Upper lobe of right lung (tissue), 1 donor: Measurements from ENCODE around the gene FOXD3. TPM values are rescaled to one million over a fixed set of nuclear protein-coding genes. Genes with fewer than 3 reads are reported as not detected.
A peak's percentile ranks its signal among the peaks of the same experiment; 100 is the strongest.

Experiments used
- ATAC-seq: fragments of 200-7000 bp; cut with Tn5 transposase; one replicate; pipeline ENCODE4 v1.9.1; 2020; ENCODE audit warnings: mild to moderate bottlenecking, moderate library complexity
- DNase-seq: peaks from one replicate; pipeline ENCODE4 v3.0.0-alpha.2; 2020
- H3K27ac ChIP-seq: fragments of 200-600 bp; one replicate; pipeline ENCODE4 v1.8.0; 2022
- H3K27me3 ChIP-seq: fragments of 200-600 bp; one replicate; pipeline ENCODE4 v1.8.0; 2022; ENCODE audit warnings: mild to moderate bottlenecking
- H3K36me3 ChIP-seq: fragments of 200-600 bp; one replicate; pipeline ENCODE4 v1.8.0; 2022
- H3K4me1 ChIP-seq: fragments of 200-600 bp; one replicate; pipeline ENCODE4 v1.8.0; 2022
- H3K4me3 ChIP-seq: fragments of 200-600 bp; one replicate; pipeline ENCODE4 v1.8.0; 2022; ENCODE audit warnings: mild to moderate bottlenecking
- H3K9me3 ChIP-seq: fragments of 200-600 bp; one replicate; pipeline ENCODE4 v1.8.0; 2022
- intact Hi-C: fragments of 100-400 bp; cut with DNase I; formaldehyde crosslinking; loops from one replicate; pipeline ENCODE4 v1.11.0; 2022
- total RNA-seq: library from RNA; stranded (reverse); fragmentation: NEBNext Ultra II Directional; extraction: Animal tissue kit (Norgen Biotek cat#: 25700); gene quantifications from one replicate; pipeline ENCODE4 v1.2.1, GENCODE V29; 2021
- TF ChIP-seq, protein P1 (sequence below): fragments of 200-600 bp; IDR thresholded peaks from one replicate; pipeline ENCODE4 v1.8.0; 2022; ENCODE audit warnings: antibody characterized with exemption
- donor health status: DM: no; HTN: yes; CAD: no; lungs with severe emphysema.

Gene FOXD3
- total RNA-seq, 1 donor from 2014 or later: not detected

DNA sequence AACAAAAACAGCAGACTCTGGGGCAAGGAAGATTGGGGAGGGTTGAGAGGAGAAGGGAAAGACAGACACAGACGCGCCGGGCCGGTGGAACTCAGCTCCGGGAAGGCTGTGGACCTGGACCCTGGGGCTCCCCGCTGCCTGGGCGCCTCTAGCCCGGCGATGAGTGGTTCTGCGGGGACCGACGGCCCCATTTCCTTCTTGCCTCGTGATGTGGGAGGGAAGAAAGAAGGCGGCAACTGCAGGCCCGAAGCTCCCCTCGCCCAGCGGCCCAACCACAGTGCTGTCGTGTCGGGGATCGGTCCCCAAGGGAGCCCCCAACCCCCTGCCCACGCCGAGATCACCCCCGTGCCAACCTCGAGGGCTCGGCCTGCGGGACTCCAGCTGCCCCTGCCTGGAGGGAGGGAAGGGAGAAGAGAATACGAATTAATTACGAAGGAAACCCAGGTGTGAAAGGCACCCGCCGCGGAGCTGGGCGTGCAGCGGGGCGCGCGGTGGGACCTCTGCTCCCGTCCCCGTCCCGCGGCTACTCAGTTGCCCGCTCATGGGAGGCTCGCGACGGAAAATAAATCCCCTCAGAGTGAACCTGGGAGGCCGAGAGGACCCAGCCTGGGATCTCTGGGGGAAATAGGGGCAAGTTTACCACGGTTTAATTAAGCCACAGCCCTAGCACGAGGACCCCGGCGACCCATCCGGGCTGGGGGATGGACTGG, 7.4 kb downstream of the FOXD3 start:
- peaks cover 94% of the 10 kb centered on the region for H3K27me3 ChIP-seq
- H3K36me3 ChIP-seq: no peaks in the 10 kb centered on the region
- H3K9me3 ChIP-seq: no peaks in the 10 kb centered on the region
- no peak overlapping the region for H3K4me3 ChIP-seq
- TF ChIP-seq, protein P1, sequence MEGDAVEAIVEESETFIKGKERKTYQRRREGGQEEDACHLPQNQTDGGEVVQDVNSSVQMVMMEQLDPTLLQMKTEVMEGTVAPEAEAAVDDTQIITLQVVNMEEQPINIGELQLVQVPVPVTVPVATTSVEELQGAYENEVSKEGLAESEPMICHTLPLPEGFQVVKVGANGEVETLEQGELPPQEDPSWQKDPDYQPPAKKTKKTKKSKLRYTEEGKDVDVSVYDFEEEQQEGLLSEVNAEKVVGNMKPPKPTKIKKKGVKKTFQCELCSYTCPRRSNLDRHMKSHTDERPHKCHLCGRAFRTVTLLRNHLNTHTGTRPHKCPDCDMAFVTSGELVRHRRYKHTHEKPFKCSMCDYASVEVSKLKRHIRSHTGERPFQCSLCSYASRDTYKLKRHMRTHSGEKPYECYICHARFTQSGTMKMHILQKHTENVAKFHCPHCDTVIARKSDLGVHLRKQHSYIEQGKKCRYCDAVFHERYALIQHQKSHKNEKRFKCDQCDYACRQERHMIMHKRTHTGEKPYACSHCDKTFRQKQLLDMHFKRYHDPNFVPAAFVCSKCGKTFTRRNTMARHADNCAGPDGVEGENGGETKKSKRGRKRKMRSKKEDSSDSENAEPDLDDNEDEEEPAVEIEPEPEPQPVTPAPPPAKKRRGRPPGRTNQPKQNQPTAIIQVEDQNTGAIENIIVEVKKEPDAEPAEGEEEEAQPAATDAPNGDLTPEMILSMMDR: no peak
- H3K4me1 ChIP-seq: peaks cover 4% of the 10 kb centered on the region
- DNase-seq (no peak), ATAC-seq (peak; percentile 19)
- no peak overlapping the region for H3K27ac ChIP-seq
- intact Hi-C loops: no loop called here

DNA sequence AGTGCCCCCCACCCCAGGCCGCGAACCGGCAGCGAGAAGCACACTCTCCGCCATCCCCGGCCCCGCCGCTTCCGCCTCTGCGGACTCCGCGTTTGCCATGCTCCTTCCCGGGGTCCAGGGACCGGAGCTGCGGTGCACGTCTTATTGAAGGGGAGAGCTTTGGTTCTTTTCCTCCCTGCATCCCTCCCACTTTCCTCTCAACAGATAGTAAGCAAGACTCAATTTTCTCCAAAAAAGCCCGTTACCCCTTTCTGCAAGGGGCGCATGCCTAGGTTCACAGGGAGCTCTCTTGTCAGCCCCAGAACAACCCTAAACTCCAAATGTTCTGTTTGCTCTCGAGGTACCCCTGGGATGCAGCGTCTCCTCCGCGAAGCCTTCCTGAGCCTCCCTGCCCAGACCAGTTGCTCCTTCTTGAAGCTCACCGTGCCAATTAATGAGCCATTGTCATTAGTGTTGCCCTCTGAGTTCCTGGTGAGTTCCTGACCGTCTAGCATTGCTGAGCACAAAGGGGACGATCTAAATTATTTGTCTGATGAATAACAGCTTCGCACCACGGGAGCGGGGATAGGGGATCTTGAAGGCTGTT, 8.1 kb downstream of the FOXD3 start:
- TF ChIP-seq, protein P1: no peak
- no peak for DNase-seq

DNA sequence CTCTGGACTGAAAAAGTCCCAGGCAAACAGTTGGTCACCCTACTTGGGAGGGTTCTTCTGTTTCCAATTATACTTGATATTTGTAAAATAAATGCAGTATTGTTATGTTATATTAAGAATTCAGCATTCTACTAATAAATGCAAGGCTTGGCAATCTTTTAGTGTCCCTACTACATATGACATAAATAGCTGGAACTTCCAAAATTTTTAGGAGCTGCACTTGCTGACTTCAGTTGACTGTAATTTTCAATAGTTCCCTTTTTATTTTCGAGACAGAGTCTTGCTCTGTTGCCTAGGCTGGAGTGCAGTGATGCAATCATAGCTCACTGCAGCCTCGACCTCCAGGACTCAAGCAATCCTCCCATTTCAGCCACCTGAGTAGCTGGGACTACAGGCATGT, 20.0 kb downstream of the FOXD3 start:
- Histone ChIP-seq H3K27me3 (peaks cover 18% of the 10 kb centered on the region), H3K27ac (no peak overlapping the region), H3K4me1 (no peaks in the 10 kb centered on the region), H3K36me3 (no peaks in the 10 kb centered on the region), H3K4me3 (no peak overlapping the region), H3K9me3 (no peaks in the 10 kb centered on the region)
- intact Hi-C loops: no loop called here
- no peak for ATAC-seq
- TF ChIP-seq, protein P1: no peak
- DNase-seq: no peak

More for the DNA sequence above, 8.1 kb downstream of the FOXD3 start:
- ATAC-seq: no peak
- Histone ChIP-seq H3K27ac (no peak overlapping the region), H3K9me3 (no peaks in the 10 kb centered on the region), H3K27me3 (peaks cover 89% of the 10 kb centered on the region), H3K4me3 (no peak overlapping the region), H3K36me3 (no peaks in the 10 kb centered on the region), H3K4me1 (peaks cover 4% of the 10 kb centered on the region)
- intact Hi-C loops: no loop called here

DNA sequence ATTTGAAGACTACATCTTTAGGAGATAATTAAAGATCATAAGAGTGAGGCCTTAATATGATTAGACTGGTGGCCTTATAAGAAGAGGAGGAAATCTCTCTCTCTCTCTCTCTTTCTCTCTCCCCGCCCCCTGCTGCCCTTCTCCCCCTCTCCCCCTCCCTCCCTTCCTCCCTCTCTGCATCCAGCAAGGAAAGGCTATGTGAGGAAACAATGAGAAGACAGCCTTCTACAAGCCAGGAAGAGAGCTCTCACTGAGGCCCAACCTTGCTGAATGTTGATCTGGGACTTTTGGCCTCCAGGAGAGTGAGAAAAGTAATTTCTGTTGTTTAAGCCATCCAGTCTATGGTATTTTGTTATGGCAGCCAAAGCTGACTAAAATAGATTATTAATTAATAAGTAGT, 21.6 kb downstream of the FOXD3 start:
- DNase-seq (no peak), ATAC-seq (no peak)
- Histone ChIP-seq H3K36me3 (no peaks in the 10 kb centered on the region), H3K4me3 (no peak overlapping the region), H3K27ac (no peak overlapping the region), H3K4me1 (no peaks in the 10 kb centered on the region), H3K9me3 (no peaks in the 10 kb centered on the region), H3K27me3 (peaks cover 24% of the 10 kb centered on the region)
- intact Hi-C loops: no loop called here
- TF ChIP-seq, protein P1: no peak

DNA sequence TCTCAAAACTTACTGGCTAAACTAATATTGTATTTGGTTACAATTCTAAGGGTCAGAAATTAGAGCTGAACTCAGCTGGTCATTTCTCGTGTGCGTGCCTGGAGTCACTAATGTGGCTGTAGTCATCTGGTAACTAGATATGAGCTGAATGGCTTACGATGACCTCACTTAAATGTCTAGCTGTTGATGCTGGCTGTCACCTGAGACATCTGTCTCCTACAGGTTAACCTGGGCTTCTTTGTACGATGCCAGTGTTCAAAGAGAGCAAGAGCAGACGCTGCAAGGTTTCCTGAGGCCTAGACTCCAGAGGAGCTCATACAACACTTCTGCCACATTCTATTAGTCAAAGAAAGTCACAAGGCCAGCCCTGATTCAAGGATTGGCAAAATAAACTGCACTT, 28.0 kb downstream of the FOXD3 start:
- intact Hi-C loops: no loop called here
- TF ChIP-seq, protein P1: no peak
- H3K36me3 ChIP-seq: no peaks in the 10 kb centered on the region
- H3K4me1 ChIP-seq: no peaks in the 10 kb centered on the region
- no peak overlapping the region for H3K27ac ChIP-seq
- DNase-seq (no peak), ATAC-seq (no peak)
- no peaks in the 10 kb centered on the region for H3K9me3 ChIP-seq
- no peak overlapping the region for H3K4me3 ChIP-seq
- peaks cover 26% of the 10 kb centered on the region for H3K27me3 ChIP-seq
